Lower leg skin (tissue), 3 donors: ENCODE results near the gene C14orf93.
"Not testable (repeated sequence)": the region's sequence is repeated elsewhere in the genome, so short reads cannot be mapped to it uniquely, and the experiment has no call there.

ENCODE experiments used
- POLR2A ChIP-seq, 2 donors: fragments of 450-650 bp; IDR thresholded peaks; one replicate each; pipeline ENCODE4 v1.6.1; 2016 to 2017; ENCODE audit warnings: antibody characterized with exemption in 2 of 2, mild to moderate bottlenecking in 1 of 2, moderate library complexity in 1 of 2
- TF ChIP-seq, protein P1 (sequence below), 3 donors: fragments of 450-650 bp; IDR thresholded peaks; one replicate each; pipeline ENCODE4 v1.5.1; 2016; ENCODE audit warnings: antibody characterized with exemption in 3 of 3, mild to moderate bottlenecking in 3 of 3, moderate library complexity in 2 of 3

DNA sequence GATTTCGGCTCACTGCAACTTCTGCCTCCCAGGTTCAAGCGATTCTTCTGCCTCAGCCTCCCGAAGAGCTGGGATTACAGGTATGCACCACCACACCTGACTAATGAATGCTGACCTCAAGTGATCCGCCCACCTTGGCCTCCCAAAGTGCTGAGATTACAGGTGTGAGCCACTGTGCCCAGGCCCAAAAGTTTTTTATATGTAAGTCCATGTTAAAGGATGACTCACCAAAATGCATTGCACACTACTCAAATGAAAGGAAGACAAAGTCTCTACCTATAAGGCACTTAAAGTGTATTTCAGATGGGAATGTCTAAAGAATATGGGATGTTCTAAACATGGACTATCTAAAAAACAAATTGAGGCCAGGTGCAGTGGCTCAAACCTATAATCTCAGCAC is 5.7 kb downstream of the C14orf93 start:
- TF ChIP-seq, protein P1, sequence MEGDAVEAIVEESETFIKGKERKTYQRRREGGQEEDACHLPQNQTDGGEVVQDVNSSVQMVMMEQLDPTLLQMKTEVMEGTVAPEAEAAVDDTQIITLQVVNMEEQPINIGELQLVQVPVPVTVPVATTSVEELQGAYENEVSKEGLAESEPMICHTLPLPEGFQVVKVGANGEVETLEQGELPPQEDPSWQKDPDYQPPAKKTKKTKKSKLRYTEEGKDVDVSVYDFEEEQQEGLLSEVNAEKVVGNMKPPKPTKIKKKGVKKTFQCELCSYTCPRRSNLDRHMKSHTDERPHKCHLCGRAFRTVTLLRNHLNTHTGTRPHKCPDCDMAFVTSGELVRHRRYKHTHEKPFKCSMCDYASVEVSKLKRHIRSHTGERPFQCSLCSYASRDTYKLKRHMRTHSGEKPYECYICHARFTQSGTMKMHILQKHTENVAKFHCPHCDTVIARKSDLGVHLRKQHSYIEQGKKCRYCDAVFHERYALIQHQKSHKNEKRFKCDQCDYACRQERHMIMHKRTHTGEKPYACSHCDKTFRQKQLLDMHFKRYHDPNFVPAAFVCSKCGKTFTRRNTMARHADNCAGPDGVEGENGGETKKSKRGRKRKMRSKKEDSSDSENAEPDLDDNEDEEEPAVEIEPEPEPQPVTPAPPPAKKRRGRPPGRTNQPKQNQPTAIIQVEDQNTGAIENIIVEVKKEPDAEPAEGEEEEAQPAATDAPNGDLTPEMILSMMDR (IDR thresholded peaks at IDR 0.05): not testable (repeated sequence)
- TF ChIP-seq POLR2A (IDR thresholded peaks at IDR 0.05): not testable (repeated sequence)
